ENCODE data around the gene TTC21B.
A peak's percentile ranks its signal among the peaks of the same experiment; 100 is the strongest.

The TTC21B gene

GRCh38 chr2:165904432-165904831 is 49.1 kb downstream of the TTC21B start:
- Histone ChIP-seq H3K27me3 (replicated peaks) (no peaks in the 10 kb centered on the region), H3K4me3 (ENCODE audit: low read depth, low read length) (no peak overlapping the region), H3K36me3 (replicated peaks) (peaks cover 2% of the 10 kb centered on the region), H3K27ac (no peak overlapping the region)
- in situ Hi-C loops (cut with HindIII; ENCODE audit: low pct_ligation_motif_present, low sequenced_read_pairs), result no loop called here
- no peak for DNase-seq
- no peak for TF ChIP-seq CTCF (IDR thresholded peaks at IDR 0.05; ENCODE audit: low read depth, low read length, missing control alignments)

GRCh38 chr2:165903406-165903805 is 50.2 kb downstream of the TTC21B start:
- Histone ChIP-seq H3K36me3 (replicated peaks) (peaks cover 4% of the 10 kb centered on the region), H3K4me3 (ENCODE audit: low read depth, low read length) (no peak overlapping the region), H3K27ac (no peak overlapping the region), H3K27me3 (replicated peaks) (no peaks in the 10 kb centered on the region)
- in situ Hi-C loops (cut with HindIII; ENCODE audit: low pct_ligation_motif_present, low sequenced_read_pairs), result no loop called here
- no peak for TF ChIP-seq CTCF (IDR thresholded peaks at IDR 0.05; ENCODE audit: low read depth, low read length, missing control alignments)
- no peak for DNase-seq

- peak; percentile 17 for DNase-seq
- Histone ChIP-seq H3K27ac (no peak overlapping the region), H3K4me3 (ENCODE audit: low read depth, low read length) (no peak overlapping the region), H3K36me3 (replicated peaks) (peaks cover 8% of the 10 kb centered on the region), H3K27me3 (replicated peaks) (no peaks in the 10 kb centered on the region)
- TF ChIP-seq CTCF (IDR thresholded peaks at IDR 0.05; ENCODE audit: low read depth, low read length, missing control alignments), result peak; percentile 17
- in situ Hi-C loops (cut with HindIII; ENCODE audit: low pct_ligation_motif_present, low sequenced_read_pairs), result no loop called here
Observed at GRCh38 chr2:165902934-165903333, 50.6 kb downstream of the TTC21B start.

GRCh38 chr2:165901620-165902298 is 51.8 kb downstream of the TTC21B start:
- Histone ChIP-seq H3K27ac (no peak overlapping the region), H3K27me3 (replicated peaks) (no peaks in the 10 kb centered on the region), H3K4me3 (ENCODE audit: low read depth, low read length) (no peak overlapping the region), H3K36me3 (replicated peaks) (peaks cover 10% of the 10 kb centered on the region)
- TF ChIP-seq CTCF (IDR thresholded peaks at IDR 0.05; ENCODE audit: low read depth, low read length, missing control alignments), result no peak
- in situ Hi-C loops (cut with HindIII; ENCODE audit: low pct_ligation_motif_present, low sequenced_read_pairs), result no loop called here
- no peak for DNase-seq

GRCh38 chr2:165899311-165899710 is 54.3 kb downstream of the TTC21B start:
- in situ Hi-C loops (cut with HindIII; ENCODE audit: low pct_ligation_motif_present, low sequenced_read_pairs), result no loop called here
- TF ChIP-seq CTCF (IDR thresholded peaks at IDR 0.05; ENCODE audit: low read depth, low read length, missing control alignments), result no peak
- H3K4me3 ChIP-seq (ENCODE audit: low read depth, low read length), result no peak overlapping the region

GRCh38 chr2:165898381-165898780 is 55.2 kb downstream of the TTC21B start:
- peaks cover 10% of the 10 kb centered on the region for H3K36me3 ChIP-seq (replicated peaks)
- no peak overlapping the region for H3K27ac ChIP-seq
- no peak overlapping the region for H3K4me3 ChIP-seq (ENCODE audit: low read depth, low read length)
- no peak for TF ChIP-seq CTCF (IDR thresholded peaks at IDR 0.05; ENCODE audit: low read depth, low read length, missing control alignments)
- in situ Hi-C loops (cut with HindIII; ENCODE audit: low pct_ligation_motif_present, low sequenced_read_pairs), result no loop called here
- no peaks in the 10 kb centered on the region for H3K27me3 ChIP-seq (replicated peaks)
- DNase-seq, result no peak

More at GRCh38 chr2:165899311-165899710, 54.3 kb downstream of the TTC21B start:
- DNase-seq, result no peak
- Histone ChIP-seq H3K36me3 (replicated peaks) (peaks cover 10% of the 10 kb centered on the region), H3K27me3 (replicated peaks) (no peaks in the 10 kb centered on the region), H3K27ac (no peak overlapping the region)
